Skeletal muscle tissue (tissue), 4 donors: ENCODE results near the gene PPP1R16B. TPM values are rescaled to one million over a fixed set of nuclear protein-coding genes. Genes with fewer than 3 reads are reported as not detected.

ENCODE experiments used
- H3K27ac ChIP-seq: one replicate; pipeline ENCODE4 v1.7.0; 2013; ENCODE audit warnings: mild to moderate bottlenecking, low read depth, low read length, inconsistent platforms
- H3K27me3 ChIP-seq, 3 donors: one replicate each; pipeline ENCODE4 v1.7.0; 2013; ENCODE audit warnings: low read length in 3 of 3; ENCODE audit not compliant: control insufficient read depth in 3 of 3, insufficient read depth in 3 of 3
- H3K36me3 ChIP-seq, 3 donors: one replicate each; pipeline ENCODE4 v1.7.0; 2013; ENCODE audit warnings: low read length in 3 of 3; ENCODE audit not compliant: control insufficient read depth in 3 of 3, insufficient read depth in 3 of 3
- H3K4me1 ChIP-seq, 3 donors: one replicate each; pipeline ENCODE4 v1.7.0; 2013; ENCODE audit warnings: low read length in 3 of 3, mild to moderate bottlenecking in 3 of 3; ENCODE audit not compliant: control insufficient read depth in 3 of 3, insufficient read depth in 3 of 3
- H3K4me3 ChIP-seq, 3 donors: one replicate each; pipeline ENCODE4 v1.7.0; 2013; ENCODE audit warnings: low read length in 3 of 3
- H3K9ac ChIP-seq, 3 donors: one replicate each; pipeline ENCODE4 v1.7.0; 2013; ENCODE audit warnings: low read length in 3 of 3, mild to moderate bottlenecking in 3 of 3, moderate library complexity in 2 of 3, low read depth in 1 of 3
- H3K9me3 ChIP-seq, 3 donors: one replicate each; pipeline ENCODE4 v1.7.0; 2013; ENCODE audit warnings: low read length in 3 of 3; ENCODE audit not compliant: control insufficient read depth in 3 of 3
- total RNA-seq: library from RNA; depleted of rRNA; stranded (reverse); fragments of >200 nt; gene quantifications from one replicate; pipeline ENCODE4 v1.2.3, GENCODE V29; 2014
- donor health status: Osteomylitis.

The PPP1R16B gene
- total RNA-seq, 1 donor from 2014 or later, result 4.2 TPM

GRCh38 chr20:38840894-38841470, 35.5 kb downstream of the PPP1R16B start:
- H3K4me1 ChIP-seq, result no peaks in the 10 kb centered on the region
- peaks cover 0 to 2% (median 0%) of the 10 kb centered on the region in 3 donors for H3K36me3 ChIP-seq
- no peak overlapping the region for H3K9ac ChIP-seq
- no peak overlapping the region for H3K27ac ChIP-seq
- no peak overlapping the region for H3K4me3 ChIP-seq
- no peaks in the 10 kb centered on the region for H3K9me3 ChIP-seq
- H3K27me3 ChIP-seq, result peaks cover 3 to 24% (median 16%) of the 10 kb centered on the region in 3 donors

GRCh38 chr20:38841570-38841969, 36.1 kb downstream of the PPP1R16B start:
- peaks cover 0 to 2% (median 0%) of the 10 kb centered on the region in 3 donors for H3K36me3 ChIP-seq

GRCh38 chr20:38842026-38842425, 36.5 kb downstream of the PPP1R16B start:
- no peak overlapping the region for H3K4me3 ChIP-seq
- no peaks in the 10 kb centered on the region for H3K9me3 ChIP-seq
- H3K36me3 ChIP-seq, result peaks cover 0 to 2% (median 0%) of the 10 kb centered on the region in 3 donors
- no peak overlapping the region for H3K27ac ChIP-seq
- no peak overlapping the region for H3K9ac ChIP-seq
- no peaks in the 10 kb centered on the region for H3K4me1 ChIP-seq
- peaks cover 3 to 24% (median 16%) of the 10 kb centered on the region in 3 donors for H3K27me3 ChIP-seq

More at GRCh38 chr20:38841570-38841969, 36.1 kb downstream of the PPP1R16B start:
- Histone ChIP-seq H3K27me3 (peaks cover 3 to 24% (median 16%) of the 10 kb centered on the region in 3 donors), H3K9ac (no peak overlapping the region), H3K4me1 (no peaks in the 10 kb centered on the region), H3K4me3 (no peak overlapping the region), H3K9me3 (no peaks in the 10 kb centered on the region), H3K27ac (no peak overlapping the region)

GRCh38 chr20:38842558-38842981, 37.1 kb downstream of the PPP1R16B start:
- H3K27me3 ChIP-seq, result peaks cover 3 to 24% (median 16%) of the 10 kb centered on the region in 3 donors
- no peaks in the 10 kb centered on the region for H3K9me3 ChIP-seq
- H3K27ac ChIP-seq, result no peak overlapping the region
- no peaks in the 10 kb centered on the region for H3K4me1 ChIP-seq
- H3K4me3 ChIP-seq, result no peak overlapping the region
- no peak overlapping the region for H3K9ac ChIP-seq
- H3K36me3 ChIP-seq, result peaks cover 0 to 2% (median 0%) of the 10 kb centered on the region in 3 donors

- H3K27ac ChIP-seq, result no peak overlapping the region
- H3K4me3 ChIP-seq, result no peak overlapping the region
- H3K9me3 ChIP-seq, result no peaks in the 10 kb centered on the region
- H3K4me1 ChIP-seq, result no peaks in the 10 kb centered on the region
- H3K27me3 ChIP-seq, result peaks cover 3 to 19% (median 11%) of the 10 kb centered on the region in 3 donors
- no peaks in the 10 kb centered on the region for H3K36me3 ChIP-seq
- H3K9ac ChIP-seq, result no peak overlapping the region
Observed at GRCh38 chr20:38843346-38843745, 37.8 kb downstream of the PPP1R16B start.

GRCh38 chr20:38844963-38845362, 39.5 kb downstream of the PPP1R16B start:
- H3K27me3 ChIP-seq, result peaks cover 3 to 15% (median 9%) of the 10 kb centered on the region in 3 donors
- no peak overlapping the region for H3K9ac ChIP-seq
- no peak overlapping the region for H3K27ac ChIP-seq
- no peaks in the 10 kb centered on the region for H3K36me3 ChIP-seq
- no peak overlapping the region for H3K4me3 ChIP-seq
- no peaks in the 10 kb centered on the region for H3K9me3 ChIP-seq
- H3K4me1 ChIP-seq, result no peaks in the 10 kb centered on the region

GRCh38 chr20:38847840-38848239, 42.3 kb downstream of the PPP1R16B start:
- no peaks in the 10 kb centered on the region for H3K4me1 ChIP-seq
- peaks cover 0 to 8% (median 0%) of the 10 kb centered on the region in 3 donors for H3K27me3 ChIP-seq
- H3K27ac ChIP-seq, result no peak overlapping the region
- no peaks in the 10 kb centered on the region for H3K9me3 ChIP-seq
- H3K4me3 ChIP-seq, result no peak overlapping the region
- no peak overlapping the region for H3K9ac ChIP-seq
- no peaks in the 10 kb centered on the region for H3K36me3 ChIP-seq

- Histone ChIP-seq H3K4me1 (no peaks in the 10 kb centered on the region), H3K36me3 (no peaks in the 10 kb centered on the region), H3K27me3 (peaks cover 0 to 7% (median 0%) of the 10 kb centered on the region in 3 donors), H3K4me3 (no peak overlapping the region), H3K9ac (no peak overlapping the region), H3K27ac (no peak overlapping the region), H3K9me3 (no peaks in the 10 kb centered on the region)
Observed at GRCh38 chr20:38853759-38854158, 48.3 kb downstream of the PPP1R16B start.

- Histone ChIP-seq H3K4me3 (no peak overlapping the region), H3K9me3 (no peaks in the 10 kb centered on the region), H3K27me3 (peaks cover 0 to 9% (median 0%) of the 10 kb centered on the region in 3 donors), H3K27ac (no peak overlapping the region), H3K36me3 (no peaks in the 10 kb centered on the region), H3K4me1 (no peaks in the 10 kb centered on the region), H3K9ac (no peak overlapping the region)
Observed at GRCh38 chr20:38854654-38855066, 49.2 kb downstream of the PPP1R16B start.

GRCh38 chr20:38855356-38855755, 49.9 kb downstream of the PPP1R16B start:
- Histone ChIP-seq H3K9ac (no peak overlapping the region), H3K27me3 (peaks cover 0 to 9% (median 0%) of the 10 kb centered on the region in 3 donors), H3K4me3 (no peak overlapping the region), H3K9me3 (no peaks in the 10 kb centered on the region), H3K27ac (no peak overlapping the region), H3K36me3 (no peaks in the 10 kb centered on the region), H3K4me1 (no peaks in the 10 kb centered on the region)
